HL-60 (cell line): Measurements from ENCODE around the gene SIPA1L3.
"Not testable (repeated sequence)": the region's sequence is repeated elsewhere in the genome, so short reads cannot be mapped to it uniquely, and the experiment has no call there.

Experiments
- DNase-seq, 2 experiments: peaks; one replicate each; pipeline ENCODE4 v3.0.0-alpha.2; 2010 to 2020; ENCODE audit warnings: low read depth in 1 of 2, low spot score in 1 of 2
- H3K27ac ChIP-seq: fragments of 250-450 bp; sonication (Bioruptor Pico); replicated peaks from 2 replicates; pipeline ENCODE4 v1.5.1; 2020; ENCODE audit warnings: mild to moderate bottlenecking, moderate library complexity
- H3K27me3 ChIP-seq: fragments of 250-450 bp; sonication (Bioruptor Pico); 2 replicates; pipeline ENCODE4 v1.5.1; 2021; ENCODE audit warnings: mild to moderate bottlenecking, moderate library complexity; ENCODE audit not compliant: insufficient read depth, poor library complexity, severe bottlenecking
- H3K4me3 ChIP-seq: replicated peaks from 2 replicates; pipeline ENCODE4 v1.5.1; 2011; ENCODE audit warnings: mild to moderate bottlenecking, control low read depth, low read length; ENCODE audit not compliant: insufficient read depth
- GABPA ChIP-seq: IDR thresholded peaks from 2 replicates; pipeline ENCODE4 v1.6.1; 2012; ENCODE audit warnings: low read depth
- POLR2AphosphoS5 ChIP-seq: IDR thresholded peaks from 2 replicates; pipeline ENCODE4 v1.6.1; 2012; ENCODE audit warnings: low read depth
- SPI1 ChIP-seq: IDR thresholded peaks from 2 replicates; pipeline ENCODE4 v1.6.1; 2012; ENCODE audit warnings: low read depth, mild to moderate bottlenecking, borderline replicate concordance
- TF ChIP-seq, protein P1 (sequence below): IDR thresholded peaks from 2 replicates; pipeline ENCODE4 v1.6.1; 2012; ENCODE audit warnings: low read depth; ENCODE audit not compliant: insufficient replicate concordance
- TF ChIP-seq, protein P2 (sequence below): IDR thresholded peaks from one replicate; pipeline ENCODE4 v1.5.1; 2011; ENCODE audit warnings: low read length, control low read depth, inconsistent platforms; ENCODE audit not compliant: insufficient read depth

Gene SIPA1L3

DNA sequence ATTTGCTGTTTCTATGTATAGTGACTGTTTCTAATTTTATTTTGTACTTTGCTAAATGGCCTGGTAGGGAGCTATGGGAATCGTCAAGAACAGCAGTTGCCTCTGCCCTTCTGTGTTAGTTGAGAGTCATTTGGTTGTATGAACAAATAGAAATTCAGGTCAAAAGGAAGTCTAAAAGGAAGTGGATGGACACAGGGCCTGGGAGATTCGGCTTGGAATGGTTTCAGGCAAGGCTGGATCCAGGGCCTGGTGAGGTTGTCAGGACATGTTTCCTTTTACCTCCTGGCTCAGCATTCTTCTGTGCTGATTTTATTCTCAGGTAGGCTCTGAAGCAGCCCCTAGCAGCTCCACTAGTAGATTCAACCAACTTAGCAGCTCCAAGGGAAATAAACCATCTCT is 118.9 kb downstream of the SIPA1L3 start:
- DNase-seq, result no peak
- Histone ChIP-seq H3K27me3 (no peaks in the 10 kb centered on the region), H3K27ac (no peak overlapping the region), H3K4me3 (no peak overlapping the region)
- TF ChIP-seq SPI1 (no peak), GABPA (no peak), POLR2AphosphoS5 (no peak)
- TF ChIP-seq, protein P1, sequence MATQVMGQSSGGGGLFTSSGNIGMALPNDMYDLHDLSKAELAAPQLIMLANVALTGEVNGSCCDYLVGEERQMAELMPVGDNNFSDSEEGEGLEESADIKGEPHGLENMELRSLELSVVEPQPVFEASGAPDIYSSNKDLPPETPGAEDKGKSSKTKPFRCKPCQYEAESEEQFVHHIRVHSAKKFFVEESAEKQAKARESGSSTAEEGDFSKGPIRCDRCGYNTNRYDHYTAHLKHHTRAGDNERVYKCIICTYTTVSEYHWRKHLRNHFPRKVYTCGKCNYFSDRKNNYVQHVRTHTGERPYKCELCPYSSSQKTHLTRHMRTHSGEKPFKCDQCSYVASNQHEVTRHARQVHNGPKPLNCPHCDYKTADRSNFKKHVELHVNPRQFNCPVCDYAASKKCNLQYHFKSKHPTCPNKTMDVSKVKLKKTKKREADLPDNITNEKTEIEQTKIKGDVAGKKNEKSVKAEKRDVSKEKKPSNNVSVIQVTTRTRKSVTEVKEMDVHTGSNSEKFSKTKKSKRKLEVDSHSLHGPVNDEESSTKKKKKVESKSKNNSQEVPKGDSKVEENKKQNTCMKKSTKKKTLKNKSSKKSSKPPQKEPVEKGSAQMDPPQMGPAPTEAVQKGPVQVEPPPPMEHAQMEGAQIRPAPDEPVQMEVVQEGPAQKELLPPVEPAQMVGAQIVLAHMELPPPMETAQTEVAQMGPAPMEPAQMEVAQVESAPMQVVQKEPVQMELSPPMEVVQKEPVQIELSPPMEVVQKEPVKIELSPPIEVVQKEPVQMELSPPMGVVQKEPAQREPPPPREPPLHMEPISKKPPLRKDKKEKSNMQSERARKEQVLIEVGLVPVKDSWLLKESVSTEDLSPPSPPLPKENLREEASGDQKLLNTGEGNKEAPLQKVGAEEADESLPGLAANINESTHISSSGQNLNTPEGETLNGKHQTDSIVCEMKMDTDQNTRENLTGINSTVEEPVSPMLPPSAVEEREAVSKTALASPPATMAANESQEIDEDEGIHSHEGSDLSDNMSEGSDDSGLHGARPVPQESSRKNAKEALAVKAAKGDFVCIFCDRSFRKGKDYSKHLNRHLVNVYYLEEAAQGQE, result no peak
- TF ChIP-seq, protein P2, sequence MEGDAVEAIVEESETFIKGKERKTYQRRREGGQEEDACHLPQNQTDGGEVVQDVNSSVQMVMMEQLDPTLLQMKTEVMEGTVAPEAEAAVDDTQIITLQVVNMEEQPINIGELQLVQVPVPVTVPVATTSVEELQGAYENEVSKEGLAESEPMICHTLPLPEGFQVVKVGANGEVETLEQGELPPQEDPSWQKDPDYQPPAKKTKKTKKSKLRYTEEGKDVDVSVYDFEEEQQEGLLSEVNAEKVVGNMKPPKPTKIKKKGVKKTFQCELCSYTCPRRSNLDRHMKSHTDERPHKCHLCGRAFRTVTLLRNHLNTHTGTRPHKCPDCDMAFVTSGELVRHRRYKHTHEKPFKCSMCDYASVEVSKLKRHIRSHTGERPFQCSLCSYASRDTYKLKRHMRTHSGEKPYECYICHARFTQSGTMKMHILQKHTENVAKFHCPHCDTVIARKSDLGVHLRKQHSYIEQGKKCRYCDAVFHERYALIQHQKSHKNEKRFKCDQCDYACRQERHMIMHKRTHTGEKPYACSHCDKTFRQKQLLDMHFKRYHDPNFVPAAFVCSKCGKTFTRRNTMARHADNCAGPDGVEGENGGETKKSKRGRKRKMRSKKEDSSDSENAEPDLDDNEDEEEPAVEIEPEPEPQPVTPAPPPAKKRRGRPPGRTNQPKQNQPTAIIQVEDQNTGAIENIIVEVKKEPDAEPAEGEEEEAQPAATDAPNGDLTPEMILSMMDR, result no peak

DNA sequence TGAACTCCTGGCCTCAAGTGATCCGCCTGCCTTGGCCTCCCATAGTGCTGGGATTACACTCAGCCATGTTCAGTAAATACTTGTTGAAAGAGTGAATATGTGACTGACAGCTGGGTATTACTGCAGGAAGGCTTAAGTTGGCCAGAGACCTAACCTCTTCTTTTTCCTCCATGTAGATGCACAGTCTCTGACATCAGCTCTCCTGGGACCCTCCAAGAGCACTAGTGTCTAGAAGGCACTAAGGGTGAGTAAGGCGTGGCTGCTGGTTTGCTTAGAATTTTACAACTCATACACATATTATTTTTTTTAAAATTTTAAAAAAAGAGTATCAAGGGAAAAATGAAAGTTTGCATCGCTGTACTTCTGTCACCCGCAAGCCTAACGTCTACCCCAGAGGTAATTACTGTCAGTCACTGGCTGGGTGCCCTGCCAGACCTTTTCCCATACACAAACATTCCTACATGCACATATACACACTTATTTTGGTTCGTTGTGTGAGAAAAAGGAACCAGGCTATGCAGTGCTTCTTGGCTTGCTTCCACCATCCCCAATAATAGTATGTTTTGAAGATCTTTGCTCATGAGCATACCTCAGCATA is 122.0 kb downstream of the SIPA1L3 start:
- DNase-seq, result no peak
- Histone ChIP-seq H3K27me3 (no peaks in the 10 kb centered on the region), H3K4me3 (no peak overlapping the region), H3K27ac (no peak overlapping the region)
- no peak for TF ChIP-seq GABPA
- no peak for TF ChIP-seq POLR2AphosphoS5
- TF ChIP-seq, protein P2, result no peak
- TF ChIP-seq, protein P1, result no peak
- no peak for TF ChIP-seq SPI1

DNA sequence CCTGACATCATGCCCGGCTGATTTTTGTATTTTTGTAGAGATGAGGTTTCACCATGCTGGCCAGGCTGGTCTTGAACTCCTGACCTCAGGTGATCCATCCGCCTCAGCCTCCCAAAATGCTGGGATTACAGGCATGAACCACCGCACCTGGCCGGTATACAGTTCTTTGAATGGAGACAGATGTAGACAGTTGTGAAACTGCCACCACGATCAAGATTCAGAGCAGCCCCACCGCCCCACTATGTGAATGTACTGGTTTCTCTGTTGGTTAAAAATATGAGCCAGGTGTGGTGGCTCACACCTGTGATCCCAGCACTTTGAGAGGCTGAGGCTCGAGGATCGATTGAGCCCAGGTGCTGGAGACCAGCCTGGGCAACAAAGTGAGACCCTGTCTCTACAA is 123.0 kb downstream of the SIPA1L3 start:
- not testable (repeated sequence) for H3K27ac ChIP-seq, DNase-seq, H3K27me3 ChIP-seq, H3K4me3 ChIP-seq

DNA sequence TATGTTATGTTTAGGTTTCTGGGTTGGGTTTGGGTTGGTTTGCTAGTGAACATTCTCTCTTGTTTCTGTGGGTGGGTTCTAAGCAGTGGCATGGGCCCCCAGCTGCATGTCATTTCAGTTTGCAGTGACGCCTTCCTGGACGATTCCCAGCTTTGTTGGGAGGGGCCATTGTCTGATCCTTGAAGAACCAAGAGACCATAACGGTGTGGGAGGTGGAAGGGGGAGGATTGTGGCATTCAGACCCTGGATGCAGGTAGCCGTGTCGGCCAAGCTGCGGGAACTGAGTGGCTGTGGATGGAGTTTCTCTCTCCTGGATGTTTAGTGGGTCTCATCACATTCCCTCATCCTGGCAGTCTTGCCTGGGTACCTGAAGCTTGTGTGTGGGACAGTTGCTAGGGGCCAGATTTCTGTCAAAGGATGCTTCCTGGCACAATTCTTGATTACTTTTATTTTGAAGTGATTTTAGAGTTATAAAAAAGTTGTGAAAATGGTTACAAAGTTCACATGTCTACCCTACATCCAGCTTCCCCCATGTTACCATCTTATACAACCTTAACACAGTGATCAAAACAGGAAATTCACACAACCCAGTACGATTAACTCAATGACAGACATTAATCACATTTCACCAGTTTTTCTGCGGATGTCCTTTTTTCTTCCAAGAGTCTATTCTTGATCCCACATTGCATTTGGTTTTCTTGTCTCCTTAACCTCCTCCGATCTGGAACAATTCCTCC is 123.8 kb downstream of the SIPA1L3 start:
- no peak for DNase-seq
- H3K27ac ChIP-seq, result no peak overlapping the region
- H3K27me3 ChIP-seq, result no peaks in the 10 kb centered on the region
- no peak for TF ChIP-seq POLR2AphosphoS5
- no peak for TF ChIP-seq SPI1
- TF ChIP-seq, protein P1, result no peak
- TF ChIP-seq, protein P2, result no peak
- TF ChIP-seq GABPA, result no peak
- H3K4me3 ChIP-seq, result no peak overlapping the region
